GM12872 (cell line): ENCODE measurements around the gene MAP1S.

Source experiments
- TF ChIP-seq, protein P1 (sequence below): IDR thresholded peaks from 3 replicates; pipeline ENCODE4 v1.5.1; 2011; ENCODE audit warnings: low read depth, mild to moderate bottlenecking, low read length, moderate library complexity; ENCODE audit not compliant: insufficient read depth

The MAP1S gene

DNA sequence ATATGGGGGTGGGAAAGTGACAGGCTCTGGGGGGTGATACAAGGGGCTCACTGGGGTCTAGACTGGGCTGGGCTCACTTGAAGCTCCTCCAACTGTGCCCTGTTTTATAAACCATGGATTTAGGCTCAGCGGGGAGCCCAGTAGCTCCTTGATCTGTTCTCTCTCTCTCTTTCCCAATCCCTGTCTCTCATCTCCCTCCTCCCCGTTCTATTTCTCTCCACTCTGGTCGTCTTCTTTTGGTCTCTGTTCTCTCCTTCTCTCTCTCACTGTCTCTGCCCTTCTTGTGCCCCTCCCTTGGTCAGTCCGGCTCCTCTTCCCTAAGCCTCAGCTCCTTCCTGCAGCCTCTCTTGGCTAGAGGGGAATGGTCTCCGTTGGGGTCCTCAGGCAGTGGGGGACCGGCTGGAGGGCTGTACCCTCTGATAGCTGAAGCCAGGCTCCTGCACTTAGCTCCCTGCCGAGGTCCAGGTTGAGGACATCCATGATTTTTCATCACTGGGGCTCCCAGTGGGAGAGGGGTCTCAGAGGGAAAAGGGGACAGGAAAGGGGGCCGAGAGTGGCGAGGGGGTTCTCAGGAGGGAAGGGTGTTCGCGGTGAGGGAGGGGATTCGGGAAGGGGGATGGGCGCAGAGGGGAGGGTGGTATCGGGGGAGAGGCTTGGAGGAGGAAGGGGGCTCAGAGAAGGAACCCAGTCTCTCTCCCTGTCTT is 39.6 kb upstream of the MAP1S start:
- TF ChIP-seq, protein P1, sequence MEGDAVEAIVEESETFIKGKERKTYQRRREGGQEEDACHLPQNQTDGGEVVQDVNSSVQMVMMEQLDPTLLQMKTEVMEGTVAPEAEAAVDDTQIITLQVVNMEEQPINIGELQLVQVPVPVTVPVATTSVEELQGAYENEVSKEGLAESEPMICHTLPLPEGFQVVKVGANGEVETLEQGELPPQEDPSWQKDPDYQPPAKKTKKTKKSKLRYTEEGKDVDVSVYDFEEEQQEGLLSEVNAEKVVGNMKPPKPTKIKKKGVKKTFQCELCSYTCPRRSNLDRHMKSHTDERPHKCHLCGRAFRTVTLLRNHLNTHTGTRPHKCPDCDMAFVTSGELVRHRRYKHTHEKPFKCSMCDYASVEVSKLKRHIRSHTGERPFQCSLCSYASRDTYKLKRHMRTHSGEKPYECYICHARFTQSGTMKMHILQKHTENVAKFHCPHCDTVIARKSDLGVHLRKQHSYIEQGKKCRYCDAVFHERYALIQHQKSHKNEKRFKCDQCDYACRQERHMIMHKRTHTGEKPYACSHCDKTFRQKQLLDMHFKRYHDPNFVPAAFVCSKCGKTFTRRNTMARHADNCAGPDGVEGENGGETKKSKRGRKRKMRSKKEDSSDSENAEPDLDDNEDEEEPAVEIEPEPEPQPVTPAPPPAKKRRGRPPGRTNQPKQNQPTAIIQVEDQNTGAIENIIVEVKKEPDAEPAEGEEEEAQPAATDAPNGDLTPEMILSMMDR = no peak

DNA sequence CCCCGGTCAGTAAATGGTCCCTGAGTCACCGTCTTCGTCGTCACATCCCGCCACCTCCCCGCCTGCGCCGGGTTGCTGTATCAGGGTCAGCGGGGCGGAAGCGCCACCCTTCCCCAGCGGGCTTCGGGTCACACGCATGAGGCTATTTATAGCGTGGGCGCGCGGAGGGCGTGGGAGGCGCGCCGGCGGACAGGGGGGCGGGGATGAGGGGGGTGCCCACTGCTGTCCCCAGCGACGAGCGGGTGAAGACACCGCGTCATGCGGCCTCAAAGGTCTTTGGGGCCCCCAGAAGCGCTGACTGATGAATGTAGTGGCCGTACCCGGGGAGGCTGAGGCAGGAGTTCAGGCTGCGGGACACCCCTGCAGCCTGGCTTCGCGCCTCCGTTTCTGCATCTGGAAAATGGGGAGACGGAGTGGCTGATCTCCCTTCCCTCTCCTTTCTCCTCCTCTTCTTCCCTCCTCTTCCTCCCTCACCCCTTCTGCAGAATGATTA is 39.0 kb upstream of the MAP1S start:
- TF ChIP-seq, protein P1 = no peak

DNA sequence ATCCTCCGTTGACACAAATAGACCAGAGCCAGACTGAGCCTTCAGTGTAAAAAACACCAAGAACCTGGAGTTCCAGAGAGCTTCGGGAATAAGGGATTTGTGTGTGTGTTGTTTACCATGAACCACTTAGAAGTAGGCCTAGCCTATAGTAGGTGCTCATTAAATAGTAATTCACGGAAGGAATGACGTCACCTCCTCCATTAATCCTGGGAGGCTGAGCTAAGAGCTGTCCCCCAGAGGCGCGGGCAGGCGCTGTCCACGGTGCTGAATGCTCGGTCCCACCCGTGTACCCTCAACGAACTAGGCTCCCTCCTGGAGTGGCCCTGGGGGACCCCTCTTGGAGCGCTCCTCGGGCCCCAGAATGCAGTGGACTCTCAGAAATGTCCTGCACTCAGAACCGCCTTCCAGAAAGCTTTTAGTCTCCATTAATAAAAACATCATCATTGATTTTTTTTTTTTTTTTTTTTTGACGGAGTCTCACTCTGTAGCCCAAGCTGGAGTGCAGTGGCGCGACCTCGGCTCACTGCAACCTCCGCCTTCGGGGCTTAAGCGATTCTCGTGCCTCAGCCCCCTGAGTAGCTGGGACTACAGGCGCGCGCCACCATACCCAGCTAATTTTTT is 37.7 kb upstream of the MAP1S start:
- TF ChIP-seq, protein P1 = no peak

DNA sequence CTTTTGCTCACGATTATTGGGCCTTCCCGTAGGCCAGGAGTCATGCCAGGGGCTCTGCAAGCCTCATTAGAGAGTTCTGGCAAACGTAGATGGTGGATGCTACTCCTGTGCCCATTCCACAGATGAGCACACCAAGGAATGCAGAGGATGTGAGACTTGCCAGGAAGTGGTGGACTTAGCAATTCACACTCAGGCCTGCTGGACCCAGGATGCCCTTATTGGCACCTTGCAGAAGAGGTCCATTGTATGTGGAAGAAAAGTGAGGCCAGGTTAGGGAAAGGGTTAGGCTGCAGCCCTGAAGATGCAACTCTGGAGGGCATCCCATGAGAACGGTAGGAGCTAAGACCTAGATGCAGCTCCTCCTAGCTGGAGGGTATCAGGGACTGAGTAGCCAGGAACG is 37.0 kb upstream of the MAP1S start:
- TF ChIP-seq, protein P1 = no peak

DNA sequence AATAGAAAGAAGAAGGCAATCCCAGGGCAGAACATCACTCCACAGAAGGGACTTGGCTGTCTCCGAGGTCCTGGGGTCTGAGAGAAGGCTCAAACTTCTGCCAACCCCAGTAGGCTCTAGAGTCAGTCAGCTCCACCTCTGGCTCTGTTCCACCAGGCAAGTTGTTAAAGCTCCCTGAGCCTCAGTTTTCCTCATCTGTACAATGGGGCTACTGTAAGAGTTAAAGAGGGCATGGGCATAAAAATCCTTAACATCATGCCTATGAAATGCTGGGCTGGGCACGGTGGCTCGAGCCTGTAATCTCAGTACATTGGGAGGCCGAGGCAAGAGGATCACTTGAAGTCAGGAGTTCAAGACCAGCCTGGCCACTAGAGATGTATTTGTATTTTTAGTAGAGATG is 36.2 kb upstream of the MAP1S start:
- TF ChIP-seq, protein P1 = no peak

DNA sequence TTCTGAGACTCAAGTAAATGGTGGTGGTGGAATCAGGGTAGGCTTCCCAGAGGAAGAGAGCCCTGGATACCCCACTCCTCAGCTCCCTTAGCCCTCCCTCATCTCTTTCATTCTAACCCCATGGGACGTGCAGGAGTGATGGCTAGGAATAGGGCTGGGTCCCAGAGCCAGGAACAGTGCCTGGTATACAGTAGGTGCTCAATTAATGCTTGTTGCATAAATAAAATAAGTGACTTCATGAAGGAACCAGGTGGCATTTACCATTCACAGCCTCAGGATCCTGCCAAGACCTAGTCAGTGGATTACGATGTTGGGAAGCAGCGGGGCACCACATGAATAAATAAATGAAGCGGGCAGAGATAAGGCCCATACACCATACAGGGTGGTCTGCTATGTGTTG is 35.0 kb upstream of the MAP1S start:
- TF ChIP-seq, protein P1 = no peak

DNA sequence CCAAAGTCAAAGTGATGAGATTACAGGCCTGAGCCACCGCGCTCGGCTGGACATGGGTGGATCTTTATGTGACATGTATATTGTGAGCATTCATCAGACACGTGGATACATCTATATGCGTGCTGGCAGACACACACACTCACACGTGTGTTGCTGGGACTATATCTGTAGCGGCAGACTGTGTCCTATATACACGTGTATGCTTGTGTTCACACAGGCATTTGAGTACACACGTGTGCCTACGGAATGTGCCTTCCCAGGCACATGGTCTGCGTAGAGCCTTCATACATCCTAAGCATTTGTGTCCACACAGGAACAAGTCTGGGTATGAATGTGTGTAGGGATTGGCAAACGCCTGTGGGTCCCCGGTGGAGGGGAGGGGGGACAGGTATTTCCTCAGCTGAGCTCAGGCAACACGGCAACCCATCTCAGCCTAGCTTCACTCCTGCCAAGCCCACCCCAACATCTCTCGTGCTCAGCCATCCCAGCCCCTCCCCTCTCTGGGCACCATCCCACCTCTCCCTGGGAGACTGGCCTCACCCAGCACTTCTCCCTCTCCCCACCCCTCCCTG is 33.7 kb upstream of the MAP1S start:
- TF ChIP-seq, protein P1 = no peak
